GM19193 (cell line): ENCODE data around the gene SANBR.

Source experiments
- POLR2A ChIP-seq: IDR thresholded peaks from 4 replicates; pipeline ENCODE4 v1.6.1; 2011; ENCODE audit not compliant: insufficient read depth, insufficient read length; ENCODE audit errors: extremely low read depth

SANBR gene

DNA sequence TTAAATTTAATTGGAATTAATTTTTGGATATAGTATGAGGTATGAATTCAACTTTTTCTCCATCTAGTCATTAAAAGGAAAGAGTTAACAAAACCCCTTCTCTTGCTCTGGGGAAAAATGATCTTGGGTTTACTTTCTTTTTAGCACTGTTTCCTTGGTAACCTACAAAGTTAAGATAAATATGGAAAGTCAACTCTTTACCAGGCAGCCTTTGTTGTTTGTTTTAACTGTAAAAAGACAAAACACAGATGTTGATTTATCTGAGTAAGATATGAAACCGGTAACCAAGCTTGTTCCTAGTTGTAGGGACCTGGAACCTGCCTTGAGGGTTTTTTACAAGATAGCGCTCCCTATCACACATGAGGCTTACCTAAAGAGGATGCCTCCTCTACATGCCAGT, 10.1 kb upstream of the SANBR start:
- TF ChIP-seq POLR2A = no peak

GRCh38 chr2:61057562-61057961, 8.1 kb upstream of the SANBR start:
- TF ChIP-seq POLR2A = no peak

- TF ChIP-seq POLR2A = no peak
These were observed 6.3 kb upstream of the SANBR start for GRCh38 chr2:61059382-61059781.

DNA sequence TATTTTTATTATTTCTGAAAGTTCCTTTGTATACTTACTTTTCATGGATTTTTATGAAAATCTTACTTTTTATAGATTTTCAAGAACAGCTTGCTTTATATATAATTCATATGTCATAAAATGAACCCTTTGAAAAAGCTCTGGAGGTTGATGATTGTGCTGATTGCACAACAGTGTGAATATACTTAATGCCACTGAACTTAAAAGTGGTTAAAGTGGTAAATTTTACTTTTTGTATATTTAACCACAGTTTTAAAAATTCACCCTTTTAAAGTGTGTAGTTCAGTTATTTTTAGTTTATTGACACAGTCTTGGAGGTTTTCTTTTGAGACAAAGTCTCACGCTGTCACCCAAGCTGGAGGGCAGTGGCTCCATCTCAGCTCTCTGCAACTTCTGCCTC, 8.4 kb downstream of the SANBR start:
- no peak for TF ChIP-seq POLR2A

GRCh38 chr2:61085883-61086282, 20.2 kb downstream of the SANBR start:
- no peak for TF ChIP-seq POLR2A

GRCh38 chr2:61089797-61090196, 24.1 kb downstream of the SANBR start:
- no peak for TF ChIP-seq POLR2A

DNA sequence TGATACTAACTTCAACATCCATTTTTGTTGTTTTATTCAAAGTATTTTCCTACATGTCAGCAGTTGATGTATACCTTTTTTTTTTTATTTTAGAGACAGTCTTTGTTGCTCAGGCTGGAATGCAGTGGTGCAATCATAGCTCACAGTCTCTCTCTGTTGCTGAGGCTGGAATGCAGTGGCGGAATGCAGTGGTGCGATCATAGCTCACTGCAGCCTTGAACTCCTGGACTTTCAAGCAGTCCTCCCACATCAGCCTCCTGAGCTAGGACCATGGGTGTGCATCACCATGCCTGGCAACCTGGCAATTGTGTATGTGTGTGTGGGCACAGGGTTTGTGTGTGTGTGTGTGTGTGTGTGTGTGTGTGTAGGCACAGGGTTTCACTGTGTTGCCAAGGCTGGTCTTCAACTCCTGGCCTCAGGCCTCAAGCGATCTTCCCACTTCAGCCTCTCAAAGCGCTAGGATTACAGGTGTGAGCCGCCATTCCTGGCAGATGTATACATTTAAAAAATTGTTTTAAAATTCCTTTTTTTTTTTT, 24.8 kb downstream of the SANBR start:
- TF ChIP-seq POLR2A = no peak

- no peak for TF ChIP-seq POLR2A
These were observed 25.8 kb downstream of the SANBR start for GRCh38 chr2:61091485-61091884.

GRCh38 chr2:61096438-61096837, 30.8 kb downstream of the SANBR start:
- TF ChIP-seq POLR2A = no peak

- no peak for TF ChIP-seq POLR2A
These were observed 35.1 kb downstream of the SANBR start for GRCh38 chr2:61100801-61101200.

GRCh38 chr2:61109291-61109690, 43.6 kb downstream of the SANBR start:
- no peak for TF ChIP-seq POLR2A

GRCh38 chr2:61111708-61112107, 46.0 kb downstream of the SANBR start:
- TF ChIP-seq POLR2A = no peak

- TF ChIP-seq POLR2A = no peak
These were observed 48.5 kb downstream of the SANBR start for GRCh38 chr2:61114147-61114546.
